T follicular helper cell (primary cell): Measurements from ENCODE around the gene EPHA3.

Experiments used
- DNase-seq: peaks from one replicate; pipeline ENCODE4 v3.0.0-alpha.2; 2020; ENCODE audit warnings: low read depth
- total RNA-seq, 2 experiments: gene quantifications; one replicate each; lab custom pipeline; 2026; lab: John Stamatoyannopoulos, UW

EPHA3 gene
- total RNA-seq, result 0 to 0.12 reads per million in 2 experiments

DNA sequence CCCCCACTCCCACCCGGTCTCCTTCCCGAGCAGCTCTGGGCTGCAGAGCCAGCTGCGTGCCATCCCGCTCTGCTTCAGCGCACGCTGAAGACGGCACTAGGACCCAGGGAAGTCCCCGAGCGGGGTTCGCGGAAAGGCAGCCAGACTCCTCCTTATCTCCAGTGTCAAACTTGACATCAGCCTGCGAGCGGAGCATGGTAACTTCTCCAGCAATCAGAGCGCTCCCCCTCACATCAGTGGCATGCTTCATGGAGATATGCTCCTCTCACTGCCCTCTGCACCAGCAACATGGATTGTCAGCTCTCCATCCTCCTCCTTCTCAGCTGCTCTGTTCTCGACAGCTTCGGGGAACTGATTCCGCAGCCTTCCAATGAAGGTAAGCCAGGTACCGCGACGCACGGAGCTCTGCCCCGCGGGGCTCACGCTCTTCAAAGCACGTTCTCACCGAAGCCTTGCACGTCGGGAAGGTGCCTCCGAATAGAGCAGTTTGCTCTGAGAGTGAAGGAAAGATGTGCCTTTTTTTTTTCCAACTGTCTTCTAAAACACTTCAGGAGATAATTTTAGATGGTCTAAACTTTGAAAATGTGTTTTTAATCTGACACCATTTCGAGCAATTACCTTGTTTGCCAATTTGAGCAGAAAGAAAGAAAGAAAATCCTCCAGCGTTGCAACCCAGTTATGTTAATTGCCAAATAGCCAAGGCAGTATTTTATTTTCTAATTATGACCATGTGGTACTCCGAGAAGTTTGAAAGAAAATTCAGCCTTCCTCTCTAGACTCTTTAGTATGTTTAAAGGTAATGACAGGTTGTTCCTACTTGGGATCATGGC, at the start of gene EPHA3:
Gene EPHA3 (plus strand): TSS at position 161 of the 830 bp plus-strand sequence. CDS start 128 bp downstream, at position 289.
- DNase-seq, result no peak

DNA sequence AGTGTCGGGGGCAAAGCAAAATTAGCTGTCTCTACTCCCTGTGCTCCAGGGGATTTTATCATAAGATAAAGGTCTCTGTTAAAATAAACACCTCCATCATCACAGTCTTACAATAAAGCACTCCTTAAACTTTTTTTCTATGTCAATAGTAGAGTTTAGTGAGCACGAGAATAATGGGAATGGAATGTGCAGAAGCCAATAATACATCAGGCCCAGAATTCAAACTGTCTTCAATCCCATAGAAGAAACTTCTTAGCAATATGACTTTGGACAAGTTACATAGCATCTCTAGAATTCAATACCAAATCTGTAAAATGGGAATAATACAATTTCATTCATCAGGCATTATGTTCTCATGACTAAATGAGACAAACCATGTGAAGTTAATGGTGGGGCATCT, 49.0 kb upstream of the EPHA3 start:
- no peak for DNase-seq

DNA sequence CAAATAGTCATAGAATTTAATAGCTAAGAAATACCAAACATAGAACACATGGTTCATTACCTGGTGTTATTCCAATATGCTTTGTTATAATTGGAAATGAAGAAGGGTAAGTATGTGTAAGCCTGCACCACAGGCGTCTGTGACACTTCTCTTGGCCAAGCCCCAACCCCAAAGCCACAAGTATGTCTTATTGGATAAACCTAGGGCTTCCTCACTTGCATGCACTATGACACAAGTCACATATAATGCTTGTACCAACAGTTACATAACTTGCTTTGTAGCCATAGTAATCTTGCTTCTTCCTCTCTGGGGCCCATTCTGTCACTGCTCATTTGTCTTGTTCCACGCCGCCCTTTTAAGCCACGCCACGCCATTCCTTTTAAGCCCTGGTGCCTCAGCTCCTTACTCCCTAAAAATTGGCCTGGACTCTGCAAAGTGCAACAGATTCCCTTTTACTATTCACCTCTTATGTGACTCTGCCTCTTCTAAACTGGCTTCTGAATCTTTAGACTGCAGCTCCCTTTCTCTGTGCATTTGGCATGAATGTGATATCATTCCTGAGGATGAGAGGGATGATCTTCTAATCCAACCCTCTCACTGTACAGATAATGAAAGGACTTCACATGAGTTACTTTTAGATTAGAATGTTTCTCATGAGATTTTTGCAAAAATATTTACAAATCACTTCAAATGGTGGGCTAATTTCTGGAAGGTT, 48.1 kb upstream of the EPHA3 start:
- DNase-seq, result no peak

DNA sequence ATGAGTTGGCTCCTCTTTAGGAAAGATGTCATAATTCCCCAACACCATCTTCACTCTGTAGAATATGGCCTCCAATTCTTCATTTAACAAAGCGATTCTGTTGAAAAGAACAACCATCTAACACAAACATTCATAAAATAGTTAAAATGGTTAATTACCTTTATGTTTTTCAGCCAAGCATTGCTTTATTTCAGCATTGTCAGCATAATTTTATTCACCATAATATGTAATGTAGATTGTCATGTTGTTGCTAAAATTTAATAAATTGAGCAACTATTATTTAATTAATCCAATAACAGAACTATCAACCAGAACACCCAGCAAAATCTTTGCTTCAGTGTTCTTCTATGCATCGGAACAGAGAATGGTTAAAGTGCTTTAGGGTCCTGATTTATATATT, 46.2 kb upstream of the EPHA3 start:
- DNase-seq, result no peak

DNA sequence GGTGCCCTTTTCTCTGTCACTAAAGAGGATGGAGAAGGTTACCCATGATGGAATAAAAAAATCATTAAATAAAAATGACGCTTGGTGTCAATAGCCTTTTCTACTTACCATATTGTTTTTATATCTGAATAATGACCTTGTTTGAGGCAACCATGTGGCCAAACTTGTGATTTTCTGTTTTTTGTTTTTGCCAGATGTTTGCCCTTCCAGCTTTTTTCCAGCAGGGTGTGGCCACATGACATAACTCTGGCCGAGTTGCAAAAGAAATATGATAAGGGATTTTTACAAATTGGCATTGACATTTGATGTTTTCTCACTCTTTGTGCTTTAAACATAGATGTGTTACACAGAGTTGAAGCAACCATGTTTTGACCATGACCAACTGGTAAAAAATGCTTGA, 39.7 kb upstream of the EPHA3 start:
- DNase-seq, result no peak

DNA sequence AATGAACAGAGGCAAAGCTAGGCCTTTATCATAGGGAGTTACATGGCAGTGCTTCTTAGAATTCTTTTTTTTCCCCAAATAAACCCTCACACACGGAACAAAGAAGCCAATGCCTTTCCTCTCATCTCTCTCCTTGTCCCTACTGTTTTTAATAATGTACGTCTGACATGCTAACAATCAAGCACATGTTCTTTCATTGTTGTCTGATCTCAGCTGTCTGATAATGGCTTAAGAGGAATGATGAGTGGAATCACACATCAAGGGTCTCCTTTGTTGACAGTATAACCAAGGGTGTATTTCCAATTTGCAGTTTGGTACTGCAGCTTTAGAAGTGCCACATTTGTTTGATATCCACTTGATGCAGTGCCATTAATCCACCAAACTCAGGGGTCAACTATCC, 34.8 kb upstream of the EPHA3 start:
- no peak for DNase-seq

DNA sequence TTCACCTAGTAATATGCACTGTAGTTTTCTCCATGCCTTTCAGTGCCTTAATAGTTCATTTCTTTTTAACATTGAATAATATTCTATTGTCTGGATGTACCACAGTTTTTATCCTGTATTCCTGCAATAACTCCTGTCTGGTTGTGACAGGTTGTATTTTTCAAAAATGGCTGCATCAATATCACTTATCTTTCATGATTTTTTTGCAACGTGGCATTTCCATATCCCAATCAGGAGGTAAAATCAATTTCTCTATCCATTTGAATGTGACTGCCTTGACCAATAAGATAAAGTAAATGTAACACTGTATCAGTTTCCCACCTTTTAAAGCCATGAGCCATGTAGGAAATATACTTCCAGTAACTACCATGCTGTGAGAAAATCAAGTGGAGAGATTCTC, 27.5 kb upstream of the EPHA3 start:
- no peak for DNase-seq

DNA sequence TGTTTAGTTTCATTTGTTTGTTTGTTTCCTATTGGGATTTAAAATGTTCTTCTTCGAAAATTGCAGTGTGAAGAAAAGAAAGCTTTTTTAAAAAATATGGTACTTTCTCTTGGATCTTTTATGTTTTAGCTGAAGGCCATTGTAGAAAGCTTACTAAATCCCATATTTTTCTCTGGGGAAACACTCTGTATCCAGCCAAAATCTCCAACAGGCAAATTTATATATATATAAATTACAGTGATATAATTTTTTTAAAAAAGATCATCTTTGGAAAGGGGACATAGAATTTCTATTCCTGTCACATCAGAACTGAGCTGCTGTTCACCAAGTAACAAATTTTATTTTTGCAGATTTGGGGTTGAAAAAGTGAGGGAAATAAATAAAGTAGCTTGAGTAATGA, 19.6 kb upstream of the EPHA3 start:
- DNase-seq, result no peak

DNA sequence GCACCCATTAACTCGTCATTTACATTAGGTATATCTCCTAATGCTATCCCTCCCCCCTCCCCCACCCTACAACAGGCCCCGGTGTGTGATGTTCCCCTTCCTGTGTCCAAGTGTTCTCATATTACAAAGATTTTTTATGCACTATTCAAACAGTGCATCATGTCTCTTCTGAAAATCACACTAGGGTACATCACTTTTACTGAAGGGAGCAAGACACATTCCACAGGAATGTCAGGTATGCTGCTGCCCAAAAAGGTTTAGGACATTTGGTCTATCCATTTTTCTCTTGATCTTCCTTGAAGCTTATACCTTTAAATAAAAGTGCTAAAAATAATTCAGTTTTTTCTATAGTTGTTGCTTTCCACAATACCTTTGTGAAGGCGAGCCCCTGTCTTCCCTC, 9.2 kb upstream of the EPHA3 start:
- DNase-seq, result no peak

DNA sequence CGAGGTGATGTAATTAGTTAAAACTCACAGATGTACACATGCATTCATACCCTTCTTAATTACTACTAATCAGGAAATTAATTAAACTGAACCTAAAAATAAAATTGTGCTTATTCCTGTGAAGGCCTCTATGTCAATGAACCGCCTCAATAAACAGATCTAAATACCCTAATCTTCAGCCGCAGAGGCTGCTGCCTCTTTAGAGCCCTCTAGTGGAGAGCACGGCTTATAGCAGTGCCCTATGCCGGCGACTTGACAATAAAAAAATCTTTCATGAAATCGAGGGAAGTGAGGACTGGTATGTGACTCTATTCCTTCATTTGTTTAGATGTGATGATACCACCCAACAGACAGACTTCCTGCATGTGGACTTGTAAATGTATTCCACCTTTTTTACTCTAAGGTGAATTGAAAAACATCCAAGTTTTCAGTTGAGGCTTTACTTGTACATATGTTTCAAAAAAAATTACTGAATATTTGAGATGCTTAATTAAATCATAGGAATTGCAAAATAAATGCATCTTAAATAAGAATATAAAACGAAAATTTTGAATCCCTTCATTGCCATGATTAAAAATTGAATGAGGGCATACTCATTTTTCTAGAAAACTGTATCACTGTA, 8.3 kb upstream of the EPHA3 start:
- DNase-seq, result no peak

DNA sequence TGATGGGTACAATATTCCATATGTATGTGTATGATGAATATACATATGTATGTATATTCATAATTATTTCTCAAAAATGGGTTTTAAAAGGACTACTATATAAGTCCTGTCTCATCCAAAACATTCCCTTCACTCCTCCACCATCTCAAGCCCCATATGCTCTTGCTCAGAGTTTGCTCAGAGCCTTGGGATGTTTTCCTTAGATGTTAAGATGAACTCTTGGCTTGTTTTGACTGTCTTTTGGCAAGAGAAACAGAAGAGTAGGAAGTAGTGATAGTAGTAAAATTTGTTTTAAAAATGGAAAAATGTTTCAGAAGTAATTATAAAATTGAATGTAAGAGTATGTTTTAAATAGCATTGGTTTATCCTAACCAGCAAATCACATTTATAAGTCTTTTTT, 6.2 kb upstream of the EPHA3 start:
- DNase-seq, result no peak

DNA sequence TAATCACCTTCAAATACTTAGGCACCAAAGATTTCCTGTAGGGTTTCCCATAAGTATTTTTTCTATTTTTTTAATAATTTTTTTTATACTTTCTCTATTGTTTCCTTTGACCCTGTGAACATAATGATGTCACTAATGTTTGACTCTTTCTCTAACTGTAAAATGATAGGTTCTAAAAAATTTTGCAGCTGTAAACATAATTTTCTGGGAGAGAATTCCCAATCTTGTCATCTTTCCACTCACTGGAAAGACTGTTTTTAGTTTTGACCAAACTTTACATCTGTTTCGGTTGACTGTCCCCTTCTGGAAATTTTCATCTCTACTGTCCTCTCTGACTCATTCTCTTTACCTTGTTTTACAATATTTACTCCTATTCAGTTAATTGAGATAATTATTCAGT, 5.5 kb upstream of the EPHA3 start:
- DNase-seq, result no peak

DNA sequence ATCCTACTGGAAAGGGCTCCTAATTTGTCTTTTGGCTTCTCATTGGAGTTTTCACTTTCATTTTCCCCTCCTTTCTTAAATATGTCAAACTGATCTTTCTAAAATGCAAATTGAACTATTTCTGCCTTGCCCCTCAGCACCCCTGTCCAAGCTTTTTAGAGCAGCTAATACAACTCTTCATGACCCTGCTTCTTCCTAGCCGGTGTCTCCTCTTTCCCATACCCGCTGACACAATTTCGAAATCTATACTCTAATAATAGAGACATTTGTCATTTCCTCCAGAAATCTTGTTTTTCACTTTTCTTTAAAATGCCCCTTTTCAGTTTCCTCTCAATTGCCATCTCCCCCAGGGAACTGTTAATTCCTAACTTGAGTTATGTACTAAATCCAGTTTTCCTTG, 2.9 kb upstream of the EPHA3 start:
- DNase-seq, result no peak

DNA sequence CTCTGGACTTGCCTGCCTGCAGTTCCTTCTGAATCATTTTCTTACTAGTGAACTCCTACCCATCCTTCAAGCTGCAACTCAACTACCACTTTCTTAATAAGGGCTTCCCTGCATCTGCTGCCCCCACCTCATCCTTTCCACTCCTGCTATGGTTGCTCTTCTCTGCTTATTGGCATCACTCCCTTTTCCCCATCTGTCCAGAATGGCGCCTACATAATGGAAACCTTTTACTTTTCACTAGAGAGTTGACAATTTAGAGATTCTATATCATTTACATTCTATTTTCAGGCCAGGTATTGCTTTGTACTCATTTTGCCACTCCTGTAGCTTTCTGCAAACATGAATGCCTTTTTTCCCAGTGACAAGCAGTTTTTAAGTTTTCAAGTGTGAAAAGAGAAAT, 1.9 kb upstream of the EPHA3 start:
- no peak for DNase-seq

DNA sequence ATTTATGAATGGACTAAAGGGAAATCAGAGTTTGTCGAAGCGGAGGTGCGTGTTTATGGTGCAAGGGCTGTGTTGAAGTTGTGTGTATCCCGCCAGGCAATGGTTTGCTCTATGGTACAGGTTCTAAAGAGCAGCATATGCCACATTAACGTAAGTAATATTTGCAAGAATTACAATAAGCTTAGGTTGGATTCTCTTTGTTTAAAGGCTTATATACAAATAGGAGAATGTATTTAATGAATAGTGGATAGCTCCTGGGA, 800 bp downstream of the EPHA3 start:
- no peak for DNase-seq

DNA sequence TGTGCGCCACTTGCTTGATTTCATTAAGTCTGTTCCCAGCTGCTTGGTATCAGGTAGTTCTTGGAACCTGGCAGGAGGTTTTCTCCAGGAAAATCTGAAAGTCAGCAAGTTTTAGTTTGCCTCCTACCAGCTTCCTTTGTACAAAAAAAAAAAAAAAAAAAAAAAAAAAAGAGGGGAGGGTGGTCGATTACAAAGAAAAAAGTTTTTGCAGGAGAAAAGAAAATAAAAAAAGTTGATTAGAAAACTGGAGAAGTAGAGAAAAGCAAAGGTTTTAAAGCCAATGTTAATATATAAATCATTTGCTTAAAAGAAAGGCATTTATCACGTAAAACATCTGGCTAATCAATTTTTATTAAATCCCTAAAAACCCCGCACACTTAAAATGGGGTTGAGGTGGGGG, 5.9 kb downstream of the EPHA3 start:
- no peak for DNase-seq

DNA sequence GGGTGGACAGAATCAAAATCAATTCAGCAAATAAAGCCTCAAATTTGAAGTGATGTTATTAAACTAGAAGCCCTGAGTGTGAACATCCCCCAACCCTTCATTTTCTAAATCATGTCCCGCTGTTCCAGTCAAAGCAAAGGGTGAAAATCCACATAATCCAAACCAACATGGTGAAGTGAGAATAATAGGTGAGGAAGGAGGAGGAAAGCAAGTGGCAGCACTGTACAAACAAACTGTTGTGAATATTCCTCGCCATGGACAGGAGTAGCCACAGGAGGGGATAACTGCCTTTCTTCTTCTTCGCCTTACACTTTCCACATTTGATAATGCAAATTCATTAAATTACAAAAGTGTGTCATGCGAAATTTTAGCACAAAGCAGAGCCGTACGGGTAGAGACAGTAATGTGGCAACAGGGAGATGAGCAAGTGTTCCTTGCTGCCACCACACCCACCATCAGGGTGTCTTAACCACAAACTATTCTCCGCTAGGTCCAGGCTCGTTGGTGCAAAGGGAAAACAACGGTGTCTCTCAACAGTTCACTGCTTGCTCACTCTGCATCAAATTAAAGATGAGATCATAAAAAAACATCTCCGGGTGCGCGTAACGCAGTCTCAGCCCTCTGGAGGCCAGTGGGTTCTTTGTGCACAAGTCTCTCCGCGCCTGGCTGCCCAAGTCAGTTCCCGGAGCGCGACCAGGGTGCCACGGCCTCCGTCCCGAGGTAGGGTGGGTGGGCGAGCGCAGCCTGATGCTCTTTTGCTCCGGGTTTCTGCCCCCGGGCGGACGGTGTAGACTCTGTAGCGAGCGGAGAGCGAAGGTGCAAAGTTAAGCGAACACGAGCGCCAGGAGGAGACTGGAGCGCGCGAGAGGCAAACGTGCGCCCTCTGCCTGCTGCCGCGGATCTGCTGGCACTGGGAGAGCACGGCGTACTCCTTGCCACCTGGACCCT, 6.7 kb downstream of the EPHA3 start:
- no peak for DNase-seq

DNA sequence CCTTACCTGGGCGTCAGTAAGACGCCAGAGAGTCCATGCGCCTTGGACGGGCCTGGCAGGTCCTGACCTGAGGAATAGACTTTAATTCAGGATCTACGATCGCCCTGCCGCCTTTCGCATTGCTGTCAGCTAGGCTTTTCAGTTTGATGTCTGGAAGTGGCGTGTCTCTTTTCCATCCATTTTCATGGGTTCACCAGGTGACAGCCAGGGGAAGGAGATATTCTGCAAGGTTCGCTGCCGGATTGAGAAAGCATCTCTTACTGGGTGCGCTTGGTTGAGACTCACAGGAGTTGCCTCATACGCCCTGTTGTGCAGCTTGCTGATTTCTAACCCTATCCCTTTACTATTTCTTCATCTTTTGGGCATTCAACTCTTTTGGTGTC, 7.4 kb downstream of the EPHA3 start:
- no peak for DNase-seq

DNA sequence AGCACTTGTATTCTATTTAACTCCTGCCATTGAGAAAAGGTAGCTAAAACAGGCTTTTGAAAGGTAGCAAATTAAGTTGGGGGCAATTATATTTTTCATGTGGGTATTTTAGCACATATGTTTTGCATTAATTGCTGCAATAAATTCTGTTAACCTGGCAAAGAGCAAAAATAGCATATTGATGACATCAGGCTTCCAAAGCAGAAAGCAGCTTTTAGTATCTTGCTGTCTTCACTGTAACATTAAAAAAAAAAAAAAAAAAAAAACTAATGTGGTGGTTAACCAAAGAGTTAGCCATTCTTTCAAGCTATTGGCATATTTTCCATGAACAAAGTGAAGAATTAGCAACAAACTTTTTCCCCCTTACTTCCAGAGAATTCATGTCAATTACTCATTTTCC, 9.1 kb downstream of the EPHA3 start:
- no peak for DNase-seq

DNA sequence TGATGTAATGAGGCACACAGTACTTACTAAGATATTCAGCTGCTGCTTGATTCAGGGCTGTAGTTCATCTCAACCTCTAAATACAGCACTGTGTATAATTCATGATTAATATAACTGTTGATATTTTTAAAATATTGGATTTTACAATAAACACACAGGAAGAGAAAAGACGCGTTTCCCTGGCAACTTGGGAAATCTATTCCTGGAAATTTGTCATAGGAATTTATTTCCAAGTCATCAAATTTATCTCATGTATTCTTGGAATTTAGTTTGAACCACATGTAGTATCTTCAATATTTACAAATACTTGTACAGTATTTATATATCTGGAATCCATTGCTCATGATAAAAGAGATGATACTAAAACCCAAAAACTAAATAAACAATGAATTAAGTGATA, 30.6 kb downstream of the EPHA3 start:
- no peak for DNase-seq

DNA sequence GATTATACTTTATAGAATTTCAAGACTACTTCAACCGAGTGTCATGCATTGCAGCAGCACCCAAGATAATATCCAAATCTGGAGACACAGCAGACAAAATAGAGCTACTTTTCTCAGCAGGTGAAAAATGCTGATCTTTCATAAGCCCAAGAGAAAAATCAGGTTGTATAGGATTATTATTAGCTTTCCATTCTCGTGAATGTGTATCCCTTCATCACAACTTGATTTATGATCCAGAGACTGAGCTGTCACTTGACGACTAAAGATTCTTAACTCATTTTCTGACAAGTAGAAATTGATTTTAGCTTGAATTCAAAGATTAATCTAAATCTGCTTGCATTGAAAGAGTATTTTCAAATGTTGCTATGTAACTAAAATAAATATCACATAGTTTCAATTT, 32.4 kb downstream of the EPHA3 start:
- no peak for DNase-seq

DNA sequence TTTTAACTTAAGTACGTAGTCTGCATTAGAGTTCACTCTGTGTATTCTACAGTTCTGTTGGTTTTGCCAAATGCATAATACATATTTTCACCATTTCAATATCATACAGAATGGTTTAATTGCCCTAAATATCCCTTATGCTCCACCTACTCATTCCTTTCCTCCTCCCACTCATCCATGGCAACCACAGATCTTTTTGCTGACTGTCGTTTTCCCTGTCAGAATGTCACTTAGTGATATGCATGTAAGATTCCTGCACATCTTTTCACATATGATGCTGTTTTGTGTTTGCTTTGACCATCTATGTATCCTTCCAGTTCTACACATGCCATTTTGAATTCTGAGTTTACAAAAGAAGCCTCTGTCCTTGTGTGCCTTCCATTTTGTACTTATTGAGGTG, 36.7 kb downstream of the EPHA3 start:
- DNase-seq, result no peak
